Ishikawa (cell line): ENCODE results near the gene PDZD2.

Experiments
- CEBPB ChIP-seq: IDR thresholded peaks from 2 replicates; pipeline ENCODE4 v1.6.1; 2012
- CREB1 ChIP-seq: IDR thresholded peaks from 2 replicates; pipeline ENCODE4 v1.6.1; 2012; ENCODE audit warnings: low read depth
- EGR1 ChIP-seq: IDR thresholded peaks from 2 replicates; pipeline ENCODE4 v1.6.1; 2012
- EP300 ChIP-seq: IDR thresholded peaks from 2 replicates; pipeline ENCODE4 v1.6.1; 2012; ENCODE audit warnings: borderline replicate concordance
- FOXM1 ChIP-seq: IDR thresholded peaks from 2 replicates; pipeline ENCODE4 v1.6.1; 2012; ENCODE audit warnings: low read depth, borderline replicate concordance
- MAX ChIP-seq: IDR thresholded peaks from 2 replicates; pipeline ENCODE4 v1.6.1; 2012
- NFIC ChIP-seq: IDR thresholded peaks from 2 replicates; pipeline ENCODE4 v1.6.1; 2012
- RAD21 ChIP-seq: IDR thresholded peaks from 2 replicates; pipeline ENCODE4 v1.6.1; 2012; ENCODE audit warnings: low read depth
- REST ChIP-seq: IDR thresholded peaks from 2 replicates; pipeline ENCODE4 v1.6.1; 2012; ENCODE audit warnings: low read depth, mild to moderate bottlenecking
- TAF1 ChIP-seq: IDR thresholded peaks from 2 replicates; pipeline ENCODE4 v1.6.1; 2012; ENCODE audit warnings: low read depth, mild to moderate bottlenecking
- TCF12 ChIP-seq: IDR thresholded peaks from 2 replicates; pipeline ENCODE4 v1.6.1; 2012; ENCODE audit warnings: low read depth
- USF1 ChIP-seq: IDR thresholded peaks from 2 replicates; pipeline ENCODE4 v1.6.1; 2012
- YY1 ChIP-seq: IDR thresholded peaks from 2 replicates; pipeline ENCODE4 v1.6.1; 2012; ENCODE audit warnings: low read depth
- ZBTB7A ChIP-seq: IDR thresholded peaks from 2 replicates; pipeline ENCODE4 v1.6.1; 2012; ENCODE audit warnings: low read depth

- no peak for TF ChIP-seq EP300
- TF ChIP-seq TCF12 = no peak
- TF ChIP-seq TAF1 = no peak
- no peak for TF ChIP-seq YY1
- no peak for TF ChIP-seq FOXM1
- TF ChIP-seq REST = no peak
- no peak for TF ChIP-seq CREB1
- TF ChIP-seq ZBTB7A = no peak
- TF ChIP-seq RAD21 = no peak
- no peak for TF ChIP-seq EGR1
- TF ChIP-seq NFIC = no peak
- TF ChIP-seq MAX = no peak
- no peak for TF ChIP-seq CEBPB
- TF ChIP-seq USF1 = no peak
Measured at GRCh38 chr5:32096891-32097595, 458.1 kb downstream of the PDZD2 start.
